GM12878 (cell line): ENCODE measurements around the gene GHRH. TPM values are rescaled to one million over a fixed set of nuclear protein-coding genes. Genes with fewer than 3 reads are reported as not detected.

ENCODE experiments used
- ATAC-seq: fragments of 200-7000 bp; cut with Tn5 transposase; 3 replicates; pipeline ENCODE4 v1.9.1; 2020; ENCODE audit warnings: mild to moderate bottlenecking, moderate library complexity
- BruUV-seq: library from RNA; stranded (reverse); fragments of 400-500 nt; replicated peaks from 2 replicates; lab custom pipeline; 2021; lab: Mats Ljungman, UMichigan
- CTCF ChIA-PET: fragments of 300-600 bp; sonication (Branson Sonifier 250); formaldehyde crosslinking; extraction: SDS; loops from one replicate; lab custom pipeline; 2021; ENCODE audit warnings: inconsistent platforms; lab: Yijun Ruan, JAX
- POLR2A ChIA-PET: fragments of 350-600 bp; formaldehyde crosslinking; extraction: SDS; loops from one replicate; lab custom pipeline; 2021; ENCODE audit warnings: inconsistent platforms; lab: Charles Lee
- RAD21 ChIA-PET: fragments of 300-600 bp; sonication (Branson Sonifier 250); formaldehyde crosslinking; loops from one replicate; lab custom pipeline; 2023; ENCODE audit warnings: antibody characterized with exemption; ENCODE audit not compliant: unreplicated experiment; lab: Charles Lee
- SMC1A ChIA-PET: fragments of 300-600 bp; sonication (Branson Sonifier 250); formaldehyde crosslinking; loops from one replicate; lab custom pipeline; 2023; ENCODE audit not compliant: unreplicated experiment, uncharacterized antibody; lab: Charles Lee
- DNase-seq: peaks from one replicate; pipeline ENCODE4 v3.0.0-alpha.2; 2011; ENCODE audit warnings: low read depth, low spot score
- FAIRE-seq: peaks from 3 replicates; lab custom pipeline; 2011; peaks lifted over from hg19 to GRCh38; lab: Jason Lieb, UNC
- H2AFZ ChIP-seq: 2 replicates; pipeline ENCODE4 v1.6.0; 2011; ENCODE audit warnings: low read depth, low read length, control low read depth; ENCODE audit not compliant: control insufficient read depth
- H3K27ac ChIP-seq: 2 replicates; pipeline ENCODE4 v1.5.1; 2011; ENCODE audit warnings: control low read depth; ENCODE audit not compliant: control insufficient read depth, insufficient read depth
- H3K27me3 ChIP-seq, 2 experiments: replicated peaks in 1 of 2; 2 replicates each; pipeline versions ENCODE4 v1.6.0 to v1.6.1; 2011; ENCODE audit warnings: low read length in 1 of 2; ENCODE audit not compliant: control insufficient read depth in 2 of 2, insufficient read depth in 2 of 2
- H3K36me3 ChIP-seq, 2 experiments: 2 replicates each; pipeline ENCODE4 v1.5.1; 2011; ENCODE audit warnings: low read length in 1 of 2; ENCODE audit not compliant: control insufficient read depth in 2 of 2, insufficient read depth in 2 of 2
- H3K4me1 ChIP-seq: 2 replicates; pipeline ENCODE4 v1.6.1; 2011; ENCODE audit warnings: mild to moderate bottlenecking, low read length, moderate library complexity, mixed read lengths; ENCODE audit not compliant: control insufficient read depth, insufficient read depth
- H3K4me2 ChIP-seq: 2 replicates; pipeline ENCODE4 v1.6.0; 2011; ENCODE audit warnings: control low read depth; ENCODE audit not compliant: control insufficient read depth, insufficient read depth
- H3K4me3 ChIP-seq: fragments of 200-600 bp; sonication (generic); 2 replicates; pipeline ENCODE4 v1.5.1; 2016
- H3K79me2 ChIP-seq: 2 replicates; pipeline ENCODE4 v1.6.0; 2011; ENCODE audit warnings: low read length; ENCODE audit not compliant: control insufficient read depth, insufficient read depth
- H3K9ac ChIP-seq: 2 replicates; pipeline ENCODE4 v1.8.0; 2011; ENCODE audit warnings: low read length, control low read depth, mixed read lengths; ENCODE audit not compliant: control insufficient read depth, insufficient read depth
- H3K9me3 ChIP-seq: replicated peaks from 3 replicates; pipeline ENCODE4 v1.5.1; 2011; ENCODE audit warnings: mild to moderate bottlenecking, low read length; ENCODE audit not compliant: control insufficient read depth, insufficient read depth
- H4K20me1 ChIP-seq: 2 replicates; pipeline ENCODE4 v1.6.0; 2011; ENCODE audit not compliant: control insufficient read depth, insufficient read depth
- CHD1 ChIP-seq: IDR thresholded peaks from 2 replicates; pipeline ENCODE4 v1.6.1; 2012; ENCODE audit warnings: low read depth, low read length, improper control_type of control experiment
- CHD2 ChIP-seq: IDR thresholded peaks from 2 replicates; pipeline ENCODE4 v1.6.1; 2011; ENCODE audit warnings: low read depth, low read length, improper control_type of control experiment, borderline replicate concordance
- CREM ChIP-seq: IDR thresholded peaks from 2 replicates; pipeline ENCODE4 v1.6.1; 2014; ENCODE audit warnings: antibody characterized with exemption, low read depth
- KDM1A ChIP-seq: fragments of 200-600 bp; sonication (generic); IDR thresholded peaks from 2 replicates; pipeline ENCODE4 v1.6.1; 2016; ENCODE audit warnings: borderline replicate concordance
- SMARCA5 ChIP-seq: fragments of 450-650 bp; IDR thresholded peaks from 2 replicates; pipeline ENCODE4 v1.6.1; 2017; ENCODE audit warnings: mild to moderate bottlenecking
- SREBF1 ChIP-seq: IDR thresholded peaks from 2 replicates; pipeline ENCODE4 v1.6.1; 2012; ENCODE audit warnings: mild to moderate bottlenecking, low read length
- SUZ12 ChIP-seq: fragments of 200-600 bp; sonication (generic); IDR thresholded peaks from one replicate; pipeline ENCODE4 v1.6.1; 2018; ENCODE audit warnings: antibody characterized with exemption, mild to moderate bottlenecking; ENCODE audit not compliant: unreplicated experiment
- WGBS: methylation state at CpG from one replicate; pipeline ENCODE4 v1.1.6; 2016; ENCODE audit warnings: low lambda C conversion rate; ENCODE audit not compliant: insufficient replicate concordance, insufficient coverage; ENCODE audit errors: missing lambda C conversion rate; 5-methylcytosine and 5-hydroxymethylcytosine counted together
- in situ Hi-C: fragments of 300-500 bp; cut with MboI; formaldehyde crosslinking; loops from 9 replicates; pipeline ENCODE4 v1.14.3; 2018; ENCODE audit warnings: mixed read lengths
- intact Hi-C: fragments of 100-400 bp; cut with micrococcal nuclease; formaldehyde crosslinking; loops from one replicate; pipeline ENCODE4 v1.14.2; 2022; ENCODE audit not compliant: unreplicated experiment
- polyA plus RNA-seq, 11 experiments: library from polyadenylated mRNA; depleted of rRNA in 4 of 11; unstranded in 6 of 11; stranded (reverse) in 5 of 11; fragments of >200 nt; fragmentation: Nextera tagmentation in 4 of 11; fragmentation: Illumina TruSeq in 1 of 11; extraction: Ambion mirVana in 4 of 11; extraction: Trizol in 1 of 11; gene quantifications; 1 replicate in 1 of 11; 2 replicates in 10 of 11; pipeline versions ENCODE4 v1.2.1 to v1.2.3, GENCODE V29; 2011 to 2016; ENCODE audit warnings: inconsistent platforms in 2 of 11, missing spikeins in 2 of 11, low read depth in 1 of 11
- total RNA-seq, 4 experiments: library from RNA; depleted of rRNA in 3 of 4; stranded (reverse); fragments of >200 nt in 3 of 4; fragmentation: Illumina TruSeq in 1 of 4; extraction: Trizol in 1 of 4; gene quantifications; 2 replicates each; pipeline versions ENCODE4 v1.2.1 to v1.2.3, GENCODE V29; 2013 to 2021

GHRH gene
- total and polyA plus RNA-seq, 10 of the 15 experiments (the other 5 are each of a cell fraction or from before 2014, with no cell fraction given): not detected

GRCh38 chr20:37249304-37249703, 12.3 kb downstream of the GHRH start:
- no peaks in the 10 kb centered on the region for H3K4me1 ChIP-seq
- in situ Hi-C loops (no loop called here), intact Hi-C loops (no loop called here)
- SMC1A ChIA-PET: no interaction called here
- FAIRE-seq: no peak
- 95% methylated on average over 2 of the region's 2 CpGs for WGBS
- no peak for ATAC-seq
- H2AFZ ChIP-seq: no peak overlapping the region
- RAD21 ChIA-PET: no interaction called here
- CTCF ChIA-PET: interaction anchor here (1.4 to 1.6 kb wide), 2 partner anchors 20 to 285 kb away, joined by 4 read pairs; no protein-coding TSS in a partner anchor
- no peak overlapping the region for H3K4me2 ChIP-seq
- no peak for TF ChIP-seq SUZ12
- TF ChIP-seq SREBF1: no peak
- no peak for TF ChIP-seq KDM1A
- no peaks in the 10 kb centered on the region for H3K79me2 ChIP-seq
- no TSS peak for BruUV-seq
- H3K9me3 ChIP-seq: no peaks in the 10 kb centered on the region
- DNase-seq: no peak
- H3K27ac ChIP-seq: no peak overlapping the region
- no peak overlapping the region for H3K9ac ChIP-seq
- H3K4me3 ChIP-seq: no peak overlapping the region
- no peaks in the 10 kb centered on the region; a peak in 1 of 4 replicates for H3K36me3 ChIP-seq
- H4K20me1 ChIP-seq: no peaks in the 10 kb centered on the region
- H3K27me3 ChIP-seq: no peaks in the 10 kb centered on the region
- POLR2A ChIA-PET: interaction anchor here (0.6 kb wide), 1 partner anchor 131 kb away, joined by 5 read pairs; no protein-coding TSS in a partner anchor

GRCh38 chr20:37247547-37247946, 14.1 kb downstream of the GHRH start:
- no peak overlapping the region for H2AFZ ChIP-seq
- no peak overlapping the region for H3K9ac ChIP-seq
- H3K9me3 ChIP-seq: no peaks in the 10 kb centered on the region
- H3K36me3 ChIP-seq: peaks cover under 1 to 2% of the 10 kb centered on the region in 2 experiments; a peak in 3 of 4 replicates
- no peaks in the 10 kb centered on the region for H3K4me1 ChIP-seq
- RAD21 ChIA-PET: no interaction called here
- no peaks in the 10 kb centered on the region for H4K20me1 ChIP-seq
- H3K4me2 ChIP-seq: no peak overlapping the region
- no peak overlapping the region for H3K4me3 ChIP-seq
- WGBS: 44% methylated on average over 1 of the region's 1 CpG
- no peak for TF ChIP-seq CHD2
- no peak for TF ChIP-seq CHD1
- TF ChIP-seq SMARCA5: no peak
- no peak for TF ChIP-seq CREM
- POLR2A ChIA-PET: no interaction called here
- intact Hi-C loops: no loop called here
- SMC1A ChIA-PET: no interaction called here
- CTCF ChIA-PET: no interaction called here
- BruUV-seq: no TSS peak
- H3K79me2 ChIP-seq: no peaks in the 10 kb centered on the region
- DNase-seq (no peak), FAIRE-seq (no peak), ATAC-seq (no peak)
- H3K27ac ChIP-seq: no peak overlapping the region
- in situ Hi-C loops: no loop called here
- no peaks in the 10 kb centered on the region for H3K27me3 ChIP-seq
